NCI-H2171 treated with DMSO at 0.1 percent for 48 hours (cell line): ENCODE results near the gene SOD3.

Source experiments
- DNase-seq: peaks from one replicate; lab custom pipeline; 2025; lab: John Stamatoyannopoulos, UW

The SOD3 gene

DNA sequence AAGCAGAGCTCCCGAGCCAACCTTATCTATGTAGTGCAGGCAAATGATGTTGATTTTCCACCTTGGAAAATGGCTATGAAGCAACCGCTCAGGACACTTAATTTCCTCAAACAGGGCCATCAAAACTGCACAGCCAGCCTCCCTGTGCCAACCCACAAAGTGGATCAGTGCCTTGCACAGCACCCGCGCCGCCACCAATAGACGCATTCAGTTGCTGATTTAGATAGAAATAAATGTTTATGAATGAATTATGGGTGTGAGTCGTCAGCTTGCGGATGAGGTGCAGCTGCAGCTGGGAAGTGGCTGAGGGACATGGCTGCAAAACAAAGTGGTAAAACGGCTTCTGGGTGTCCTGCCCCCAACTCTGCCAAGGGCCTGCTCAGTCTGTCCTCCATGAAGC, 47.0 kb downstream of the SOD3 start:
- DNase-seq, result no peak

DNA sequence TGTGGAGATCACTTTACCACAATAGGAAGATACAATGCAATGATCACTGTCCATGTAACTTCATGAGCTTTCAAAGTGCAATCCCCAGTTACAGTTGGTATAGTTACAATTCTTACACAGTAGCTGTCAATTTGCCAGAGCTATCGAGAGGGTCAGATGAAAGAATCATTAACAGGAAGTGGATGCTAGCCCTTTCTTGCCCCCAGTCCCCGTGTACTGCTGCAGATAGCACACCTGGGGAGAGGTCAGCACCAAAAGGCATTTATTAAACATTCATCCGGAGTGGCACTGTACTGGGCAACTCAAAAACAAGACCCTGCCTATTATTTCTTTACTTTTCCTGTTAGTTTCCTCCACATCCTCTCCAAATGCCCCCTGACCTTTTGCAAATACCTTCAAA, 47.7 kb downstream of the SOD3 start:
- DNase-seq, result no peak

DNA sequence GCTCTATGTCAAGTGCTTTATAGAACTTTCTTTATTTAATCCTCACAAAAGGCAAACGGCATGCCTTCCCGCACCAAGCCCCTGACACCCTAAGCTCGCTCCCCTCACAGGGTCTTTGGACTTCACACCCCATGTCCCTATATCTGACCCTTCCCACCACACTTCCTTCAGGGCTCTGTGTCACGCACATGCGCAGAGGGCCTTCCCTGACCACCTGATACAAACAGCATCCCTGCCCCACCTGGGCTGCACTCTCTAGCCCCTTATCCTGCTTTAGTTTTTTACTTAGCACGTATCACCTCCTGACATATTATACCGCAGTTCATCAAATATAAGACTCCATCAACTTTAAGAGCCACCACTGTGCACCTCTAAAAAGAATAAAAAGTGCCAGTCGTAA, 49.8 kb downstream of the SOD3 start:
- DNase-seq, result no peak

DNA sequence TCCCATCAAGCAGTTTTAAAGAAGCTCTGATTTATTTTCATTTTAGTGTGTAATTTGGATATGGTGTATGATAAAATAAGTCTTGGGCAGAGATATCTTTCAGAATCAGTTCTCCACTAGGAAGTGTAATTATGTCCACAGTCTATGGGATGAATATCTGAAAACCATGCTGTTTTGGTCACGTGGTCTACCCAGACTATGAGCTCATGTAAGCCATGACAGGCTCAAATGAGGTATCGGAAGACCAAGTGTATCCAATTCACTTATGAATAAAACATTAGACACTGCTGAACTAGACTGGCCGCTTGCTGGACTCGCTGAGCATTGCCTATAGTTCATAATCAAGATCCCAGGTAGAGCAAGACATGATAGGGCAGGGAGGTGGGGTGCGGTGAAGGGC, 50.5 kb downstream of the SOD3 start:
- DNase-seq, result no peak

DNA sequence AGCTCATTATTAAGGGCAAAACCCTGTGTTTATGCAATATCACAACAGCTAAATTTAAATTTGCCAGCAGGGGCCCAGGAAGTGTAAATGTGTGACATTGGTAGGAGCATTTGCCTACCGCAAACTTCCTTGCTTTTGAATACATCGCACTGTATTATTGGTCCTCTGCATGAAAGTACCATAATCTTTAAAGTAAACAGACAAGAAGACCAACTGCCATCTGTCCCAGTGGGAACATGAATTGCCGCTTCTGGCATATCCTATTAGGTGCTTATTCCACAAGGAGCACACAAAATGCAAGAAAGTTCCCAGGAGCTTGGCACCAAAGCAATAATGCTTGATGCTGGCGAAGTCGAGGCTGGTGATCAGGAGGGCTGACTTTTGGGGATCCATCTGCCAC, 51.3 kb downstream of the SOD3 start:
- no peak for DNase-seq

DNA sequence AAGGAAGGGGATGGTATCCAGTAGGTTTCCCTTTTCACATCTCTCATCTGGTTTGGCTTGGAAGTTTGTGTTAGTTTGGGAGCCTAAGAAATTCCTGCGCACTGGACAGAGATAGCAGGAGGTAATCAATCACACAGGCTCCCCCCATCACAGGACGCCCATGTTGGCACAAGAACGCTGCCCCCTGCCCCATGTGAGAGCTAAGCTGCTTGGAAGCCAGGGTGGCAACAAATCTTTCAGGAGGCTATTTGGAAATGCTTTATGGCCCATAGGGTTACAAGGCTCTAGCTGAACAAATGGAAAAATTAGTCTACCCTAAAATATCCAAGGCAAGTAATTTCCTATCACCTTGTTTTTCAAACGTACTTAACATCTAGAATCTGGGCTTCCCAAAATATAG, 54.0 kb downstream of the SOD3 start:
- no peak for DNase-seq

DNA sequence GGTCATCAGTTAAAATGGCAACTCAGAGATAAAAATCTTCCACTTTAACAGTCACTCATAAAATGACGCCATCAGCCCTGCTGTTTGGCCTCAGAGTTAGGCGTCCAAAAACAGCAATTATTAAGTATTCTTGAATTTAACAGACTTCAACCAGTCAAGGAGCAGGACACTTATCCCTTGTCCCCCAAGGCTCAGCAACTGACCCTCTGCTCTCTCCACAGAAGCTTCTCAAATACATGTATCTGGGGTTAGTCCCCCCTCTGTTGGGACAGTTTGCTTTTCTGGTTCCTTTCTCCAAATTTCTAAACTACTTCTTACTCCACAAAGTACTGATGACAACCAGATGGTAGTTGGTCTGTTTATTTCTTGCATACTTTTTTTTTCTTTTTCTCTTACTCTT, 54.4 kb downstream of the SOD3 start:
- no peak for DNase-seq
